HL-60 (cell line): ENCODE results near the gene FH.

Experiments
- DNase-seq, 2 experiments: peaks; one replicate each; pipeline ENCODE4 v3.0.0-alpha.2; 2010 to 2020; ENCODE audit warnings: low read depth in 1 of 2, low spot score in 1 of 2
- H3K27ac ChIP-seq: fragments of 250-450 bp; sonication (Bioruptor Pico); replicated peaks from 2 replicates; pipeline ENCODE4 v1.5.1; 2020; ENCODE audit warnings: mild to moderate bottlenecking, moderate library complexity
- H3K27me3 ChIP-seq: fragments of 250-450 bp; sonication (Bioruptor Pico); 2 replicates; pipeline ENCODE4 v1.5.1; 2021; ENCODE audit warnings: mild to moderate bottlenecking, moderate library complexity; ENCODE audit not compliant: insufficient read depth, poor library complexity, severe bottlenecking
- H3K4me3 ChIP-seq: replicated peaks from 2 replicates; pipeline ENCODE4 v1.5.1; 2011; ENCODE audit warnings: mild to moderate bottlenecking, control low read depth, low read length; ENCODE audit not compliant: insufficient read depth
- CTCF ChIP-seq: IDR thresholded peaks from one replicate; pipeline ENCODE4 v1.5.1; 2011; ENCODE audit warnings: low read length, control low read depth, inconsistent platforms; ENCODE audit not compliant: insufficient read depth
- GABPA ChIP-seq: IDR thresholded peaks from 2 replicates; pipeline ENCODE4 v1.6.1; 2012; ENCODE audit warnings: low read depth
- POLR2AphosphoS5 ChIP-seq: IDR thresholded peaks from 2 replicates; pipeline ENCODE4 v1.6.1; 2012; ENCODE audit warnings: low read depth
- REST ChIP-seq: IDR thresholded peaks from 2 replicates; pipeline ENCODE4 v1.6.1; 2012; ENCODE audit warnings: low read depth; ENCODE audit not compliant: insufficient replicate concordance
- SPI1 ChIP-seq: IDR thresholded peaks from 2 replicates; pipeline ENCODE4 v1.6.1; 2012; ENCODE audit warnings: low read depth, mild to moderate bottlenecking, borderline replicate concordance

The FH gene

GRCh38 chr1:241495741-241496140, 23.8 kb downstream of the FH start:
- Histone ChIP-seq H3K27ac (no peak overlapping the region), H3K27me3 (no peaks in the 10 kb centered on the region), H3K4me3 (no peak overlapping the region)
- DNase-seq, result no peak
- TF ChIP-seq CTCF, result no peak
- TF ChIP-seq POLR2AphosphoS5, result no peak
- no peak for TF ChIP-seq SPI1
- no peak for TF ChIP-seq REST
- no peak for TF ChIP-seq GABPA

- Histone ChIP-seq H3K27me3 (no peaks in the 10 kb centered on the region), H3K4me3 (no peak overlapping the region), H3K27ac (no peak overlapping the region)
- TF ChIP-seq SPI1, result no peak
- TF ChIP-seq CTCF, result no peak
- TF ChIP-seq REST, result no peak
- TF ChIP-seq POLR2AphosphoS5, result no peak
- TF ChIP-seq GABPA, result no peak
- no peak for DNase-seq
These were observed 30.8 kb downstream of the FH start for GRCh38 chr1:241488739-241489138.

- no peak for DNase-seq
- H3K27ac ChIP-seq, result no peak overlapping the region
- no peak overlapping the region for H3K4me3 ChIP-seq
- TF ChIP-seq CTCF (peak; percentile 55), REST (no peak)
- no peaks in the 10 kb centered on the region for H3K27me3 ChIP-seq
These were observed 34.0 kb downstream of the FH start for GRCh38 chr1:241485554-241485992.
